Natural killer cell (primary cell): Measurements from ENCODE around the gene CDH13. TPM values are rescaled to one million over a fixed set of nuclear protein-coding genes. Genes with fewer than 3 reads are reported as not detected.

ENCODE experiments used
- ATAC-seq, 3 donors: fragments of 150-1000 bp in 2 of 3; fragments of 200-7000 bp in 1 of 3; cut with Tn5 transposase; 1 replicate in 1 of 3; 2 replicates in 2 of 3; pipeline ENCODE4 v1.10.0; 2021; ENCODE audit warnings: mild to moderate bottlenecking in 2 of 3, moderate library complexity in 2 of 3
- DNase-seq, 2 donors: peaks; one replicate each; pipeline versions ENCODE4 v3.0.0 to v3.0.0-alpha.2; 2013 to 2021; ENCODE audit warnings: mixed read lengths in 1 of 2
- H3K27ac ChIP-seq: one replicate; pipeline ENCODE4 v1.5.1; 2013; ENCODE audit warnings: mild to moderate bottlenecking, low read length
- H3K27me3 ChIP-seq: one replicate; pipeline ENCODE4 v1.6.1; 2013; ENCODE audit warnings: low read length; ENCODE audit not compliant: control insufficient read depth, insufficient read depth
- H3K36me3 ChIP-seq: one replicate; pipeline ENCODE4 v1.6.1; 2013; ENCODE audit warnings: low read length; ENCODE audit not compliant: control insufficient read depth, insufficient read depth
- H3K4me1 ChIP-seq: one replicate; pipeline ENCODE4 v1.6.1; 2013; ENCODE audit warnings: low read length; ENCODE audit not compliant: control insufficient read depth, insufficient read depth
- H3K4me3 ChIP-seq: one replicate; pipeline ENCODE4 v1.5.1; 2013; ENCODE audit warnings: low read length
- H3K9me3 ChIP-seq: one replicate; pipeline ENCODE4 v1.6.1; 2013; ENCODE audit warnings: low read length; ENCODE audit not compliant: control insufficient read depth, insufficient read depth
- H3K27ac Mint-ChIP-seq, 2 donors: one replicate each; pipeline ENCODE4 v1.8.0; 2022; ENCODE audit warnings: mild to moderate bottlenecking in 2 of 2, mixed read lengths in 2 of 2, moderate library complexity in 1 of 2
- H3K27me3 Mint-ChIP-seq, 2 donors: one replicate each; pipeline ENCODE4 v1.8.0; 2022; ENCODE audit warnings: low read depth in 2 of 2, mixed read lengths in 2 of 2
- H3K36me3 Mint-ChIP-seq: one replicate; pipeline ENCODE4 v1.8.0; 2022; ENCODE audit warnings: mixed read lengths
- H3K4me1 Mint-ChIP-seq, 2 donors: one replicate each; pipeline ENCODE4 v1.8.0; 2022; ENCODE audit warnings: mixed read lengths in 2 of 2
- H3K4me3 Mint-ChIP-seq: one replicate; pipeline ENCODE4 v1.8.0; 2022; ENCODE audit warnings: mild to moderate bottlenecking, moderate library complexity, mixed read lengths
- H3K9me3 Mint-ChIP-seq, 2 donors: one replicate each; pipeline ENCODE4 v1.8.0; 2022; ENCODE audit warnings: mixed read lengths in 2 of 2
- WGBS: methylation state at CpG from one replicate; pipeline ENCODE4 v1.1.7; 2013; ENCODE audit warnings: missing lambda C conversion rate; ENCODE audit not compliant: insufficient coverage; 5-methylcytosine and 5-hydroxymethylcytosine counted together
- intact Hi-C: fragments of 100-400 bp; cut with micrococcal nuclease; formaldehyde crosslinking; loops from one replicate; pipeline ENCODE4 v1.14.2; 2022
- total RNA-seq, 4 donors: library from RNA; stranded (reverse); fragments of 120-200 nt in 1 of 4; gene quantifications; one replicate each; pipeline versions ENCODE4 v1.2.3 to v1.2.4, GENCODE V29; 2013 to 2022
- TF ChIP-seq, protein P1 (sequence below): fragments of 200-600 bp; IDR thresholded peaks from one replicate; pipeline ENCODE4 v1.8.0; 2022; ENCODE audit warnings: antibody characterized with exemption

The CDH13 gene
- total RNA-seq, 3 donors from 2014 or later (not counting 1 experiment from before 2014, with no cell fraction given), result not detected

GRCh38 chr16:83704656-83705055 lies 1077.9 kb downstream of the CDH13 start:
- TF ChIP-seq, protein P1, sequence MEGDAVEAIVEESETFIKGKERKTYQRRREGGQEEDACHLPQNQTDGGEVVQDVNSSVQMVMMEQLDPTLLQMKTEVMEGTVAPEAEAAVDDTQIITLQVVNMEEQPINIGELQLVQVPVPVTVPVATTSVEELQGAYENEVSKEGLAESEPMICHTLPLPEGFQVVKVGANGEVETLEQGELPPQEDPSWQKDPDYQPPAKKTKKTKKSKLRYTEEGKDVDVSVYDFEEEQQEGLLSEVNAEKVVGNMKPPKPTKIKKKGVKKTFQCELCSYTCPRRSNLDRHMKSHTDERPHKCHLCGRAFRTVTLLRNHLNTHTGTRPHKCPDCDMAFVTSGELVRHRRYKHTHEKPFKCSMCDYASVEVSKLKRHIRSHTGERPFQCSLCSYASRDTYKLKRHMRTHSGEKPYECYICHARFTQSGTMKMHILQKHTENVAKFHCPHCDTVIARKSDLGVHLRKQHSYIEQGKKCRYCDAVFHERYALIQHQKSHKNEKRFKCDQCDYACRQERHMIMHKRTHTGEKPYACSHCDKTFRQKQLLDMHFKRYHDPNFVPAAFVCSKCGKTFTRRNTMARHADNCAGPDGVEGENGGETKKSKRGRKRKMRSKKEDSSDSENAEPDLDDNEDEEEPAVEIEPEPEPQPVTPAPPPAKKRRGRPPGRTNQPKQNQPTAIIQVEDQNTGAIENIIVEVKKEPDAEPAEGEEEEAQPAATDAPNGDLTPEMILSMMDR, result no peak
- H3K4me3 ChIP-seq, result no peak overlapping the region
- Mint-ChIP-seq H3K36me3 (no peaks in the 10 kb centered on the region), H3K27ac (no peak overlapping the region), H3K9me3 (peaks cover 0 to 2% of the 10 kb centered on the region in 2 donors), H3K4me3 (no peak overlapping the region), H3K27me3 (peaks cover 0 to 11% of the 10 kb centered on the region in 2 donors), H3K4me1 (no peaks in the 10 kb centered on the region)
- H3K27me3 ChIP-seq, result no peaks in the 10 kb centered on the region
- no peaks in the 10 kb centered on the region for H3K4me1 ChIP-seq
- no peaks in the 10 kb centered on the region for H3K9me3 ChIP-seq
- no peaks in the 10 kb centered on the region for H3K36me3 ChIP-seq
- DNase-seq (no peak), ATAC-seq (no peak)
- no peak overlapping the region for H3K27ac ChIP-seq
- intact Hi-C loops, result no loop called here

GRCh38 chr16:83705856-83706255 lies 1079.1 kb downstream of the CDH13 start:
- no peak overlapping the region for H3K27ac ChIP-seq
- no peak for DNase-seq
- no peak overlapping the region for H3K4me3 ChIP-seq
- peaks cover 0 to 6% of the 10 kb centered on the region in 2 donors for H3K27me3 Mint-ChIP-seq
- no peaks in the 10 kb centered on the region for H3K36me3 Mint-ChIP-seq
- H3K9me3 ChIP-seq, result no peaks in the 10 kb centered on the region
- TF ChIP-seq, protein P1, result no peak
- H3K4me1 ChIP-seq, result no peaks in the 10 kb centered on the region
- ATAC-seq, result no peak
- no peaks in the 10 kb centered on the region for H3K36me3 ChIP-seq
- H3K9me3 Mint-ChIP-seq, result peaks cover 0 to 2% of the 10 kb centered on the region in 2 donors
- H3K4me3 Mint-ChIP-seq, result no peak overlapping the region
- 85% methylated on average over 4 of the region's 4 CpGs for WGBS
- no peaks in the 10 kb centered on the region for H3K4me1 Mint-ChIP-seq
- H3K27ac Mint-ChIP-seq, result no peak overlapping the region
- H3K27me3 ChIP-seq, result no peaks in the 10 kb centered on the region
- intact Hi-C loops, result no loop called here

DNA sequence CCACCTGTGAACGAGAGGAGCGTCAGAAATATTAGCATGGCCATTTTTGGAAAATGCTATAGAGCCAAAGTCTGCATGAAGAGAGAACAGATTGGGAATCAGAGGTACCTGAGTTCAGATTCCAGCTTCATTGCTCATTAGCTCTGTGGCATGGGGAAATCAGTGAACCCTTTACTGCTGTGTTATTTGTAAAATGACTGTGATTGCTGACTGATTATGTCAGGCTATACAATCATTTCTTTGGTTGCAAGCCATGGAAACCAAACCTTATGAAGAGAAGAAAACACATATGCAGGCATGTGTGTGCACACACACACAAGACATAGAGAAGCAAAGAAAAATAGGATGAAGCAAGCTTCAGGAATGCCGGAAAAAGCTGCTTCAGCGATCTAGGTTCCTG lies 1079.6 kb downstream of the CDH13 start:
- ATAC-seq (no peak), DNase-seq (no peak)
- WGBS, result 90% methylated on average over 4 of the region's 4 CpGs
- intact Hi-C loops, result no loop called here
- Histone ChIP-seq H3K4me3 (no peak overlapping the region), H3K9me3 (no peaks in the 10 kb centered on the region), H3K27me3 (no peaks in the 10 kb centered on the region), H3K4me1 (no peaks in the 10 kb centered on the region), H3K36me3 (no peaks in the 10 kb centered on the region), H3K27ac (no peak overlapping the region)
- peaks cover 0 to 2% of the 10 kb centered on the region in 2 donors for H3K9me3 Mint-ChIP-seq
- TF ChIP-seq, protein P1, result no peak
- no peak overlapping the region for H3K4me3 Mint-ChIP-seq
- no peaks in the 10 kb centered on the region for H3K36me3 Mint-ChIP-seq
- H3K27ac Mint-ChIP-seq, result no peak overlapping the region
- peaks cover 0 to 6% of the 10 kb centered on the region in 2 donors for H3K27me3 Mint-ChIP-seq
- H3K4me1 Mint-ChIP-seq, result no peaks in the 10 kb centered on the region

DNA sequence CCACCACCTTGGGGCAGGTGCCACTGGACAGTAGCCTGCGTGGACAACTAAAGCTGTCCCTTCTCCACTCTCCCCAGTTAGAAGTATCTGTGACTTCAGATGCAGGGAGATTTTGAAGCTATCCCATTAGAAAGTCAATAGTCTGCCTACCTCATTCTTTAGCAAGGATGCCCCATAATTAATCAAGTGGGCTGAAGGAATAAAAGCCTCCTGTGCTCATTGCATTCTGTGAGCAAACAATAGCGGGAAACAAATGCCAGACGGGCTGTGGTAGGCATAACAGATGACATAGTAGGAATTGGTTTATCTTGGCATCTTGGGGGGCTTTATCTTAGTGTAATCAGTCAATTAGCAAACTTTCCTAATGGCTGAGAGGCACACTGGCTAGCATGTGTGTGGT lies 1084.3 kb downstream of the CDH13 start:
- intact Hi-C loops, result no loop called here
- H3K27ac Mint-ChIP-seq, result no peak overlapping the region
- Histone ChIP-seq H3K36me3 (no peaks in the 10 kb centered on the region), H3K4me1 (no peaks in the 10 kb centered on the region), H3K27ac (no peak overlapping the region), H3K4me3 (no peak overlapping the region), H3K27me3 (no peaks in the 10 kb centered on the region), H3K9me3 (no peaks in the 10 kb centered on the region)
- H3K9me3 Mint-ChIP-seq, result no peaks in the 10 kb centered on the region
- no peaks in the 10 kb centered on the region for H3K36me3 Mint-ChIP-seq
- H3K4me1 Mint-ChIP-seq, result no peaks in the 10 kb centered on the region
- DNase-seq, result no peak
- WGBS, result 53% methylated on average over 3 of the region's 3 CpGs
- ATAC-seq, result no peak
- peaks cover 0 to 9% of the 10 kb centered on the region in 2 donors for H3K27me3 Mint-ChIP-seq
- TF ChIP-seq, protein P1, result no peak
- H3K4me3 Mint-ChIP-seq, result no peak overlapping the region
